Activated naive CD8-positive, alpha-beta T cell treated with anti-CD3 and anti-CD28 coated beads, Interleukin-2, amount 50 U/mL, for 24 hours (primary cell): ENCODE measurements around the gene TVP23A.
A peak's percentile ranks its signal among the peaks of the same experiment; 100 is the strongest.

Source experiments
- ATAC-seq: fragments of 150-1000 bp; cut with Tn5 transposase; one replicate; pipeline ENCODE4 v1.10.0; 2021
- DNase-seq: peaks from one replicate; pipeline ENCODE4 v3.0.0; 2021
- H3K27ac Mint-ChIP-seq: one replicate; pipeline ENCODE4 v1.8.0; 2021; ENCODE audit warnings: mild to moderate bottlenecking, mixed read lengths
- H3K27me3 Mint-ChIP-seq: one replicate; pipeline ENCODE4 v1.8.0; 2021; ENCODE audit warnings: mixed read lengths
- H3K36me3 Mint-ChIP-seq: one replicate; pipeline ENCODE4 v1.8.0; 2021; ENCODE audit warnings: low read depth, mixed read lengths
- H3K4me1 Mint-ChIP-seq: one replicate; pipeline ENCODE4 v1.8.0; 2021; ENCODE audit warnings: mixed read lengths
- H3K4me3 Mint-ChIP-seq: one replicate; pipeline ENCODE4 v1.8.0; 2021; ENCODE audit warnings: mild to moderate bottlenecking, moderate library complexity, mixed read lengths
- H3K9me3 Mint-ChIP-seq: one replicate; pipeline ENCODE4 v1.8.0; 2021; ENCODE audit warnings: mixed read lengths

TVP23A gene

GRCh38 chr16:10738231-10739077 is 80.1 kb downstream of the TVP23A start:
- ATAC-seq (peak; percentile 69), DNase-seq (peak; percentile 44)
- Mint-ChIP-seq H3K9me3 (no peaks in the 10 kb centered on the region), H3K4me1 (peaks cover 35% of the 10 kb centered on the region), H3K4me3 (peak overlapping the region; percentile 14), H3K36me3 (no peaks in the 10 kb centered on the region), H3K27me3 (no peaks in the 10 kb centered on the region), H3K27ac (peak overlapping the region; percentile 54)

GRCh38 chr16:10737068-10737625 is 81.4 kb downstream of the TVP23A start:
- DNase-seq (peak; percentile 67), ATAC-seq (peak; percentile 49)
- Mint-ChIP-seq H3K27me3 (no peaks in the 10 kb centered on the region), H3K9me3 (peaks cover 4% of the 10 kb centered on the region), H3K27ac (no peak overlapping the region), H3K4me3 (peak overlapping the region; percentile 48), H3K4me1 (peaks cover 31% of the 10 kb centered on the region), H3K36me3 (no peaks in the 10 kb centered on the region)

GRCh38 chr16:10731790-10732189 is 86.8 kb downstream of the TVP23A start:
- H3K9me3 Mint-ChIP-seq: peaks cover 4% of the 10 kb centered on the region
- DNase-seq (no peak), ATAC-seq (no peak)

GRCh38 chr16:10729104-10730048 is 89.2 kb downstream of the TVP23A start:
- Mint-ChIP-seq H3K36me3 (no peaks in the 10 kb centered on the region), H3K27me3 (no peaks in the 10 kb centered on the region), H3K27ac (no peak overlapping the region), H3K9me3 (peaks cover 4% of the 10 kb centered on the region), H3K4me1 (no peaks in the 10 kb centered on the region), H3K4me3 (no peak overlapping the region)
- ATAC-seq: peak; percentile 7
- DNase-seq: no peak

More at GRCh38 chr16:10731790-10732189, 86.8 kb downstream of the TVP23A start:
- H3K4me1 Mint-ChIP-seq: no peaks in the 10 kb centered on the region
- no peaks in the 10 kb centered on the region for H3K36me3 Mint-ChIP-seq
- no peaks in the 10 kb centered on the region for H3K27me3 Mint-ChIP-seq
- H3K4me3 Mint-ChIP-seq: no peak overlapping the region
- no peak overlapping the region for H3K27ac Mint-ChIP-seq

- DNase-seq (no peak), ATAC-seq (no peak)
- Mint-ChIP-seq H3K9me3 (peaks cover 1% of the 10 kb centered on the region), H3K4me3 (no peak overlapping the region), H3K36me3 (no peaks in the 10 kb centered on the region), H3K27me3 (no peaks in the 10 kb centered on the region), H3K27ac (no peak overlapping the region), H3K4me1 (no peaks in the 10 kb centered on the region)
Measured at GRCh38 chr16:10728003-10728887, 90.3 kb downstream of the TVP23A start.
